GM18873 (cell line): ENCODE results near the gene CDX2.

Experiments
- ATAC-seq: cut with Tn5 transposase; IDR thresholded peaks from one replicate; pipeline ENCODE4 v1.9.1; 2021; ENCODE audit warnings: mild to moderate bottlenecking, moderate library complexity, moderate number of reproducible peaks; ENCODE audit not compliant: unreplicated experiment, low FRiP score

The CDX2 gene

GRCh38 chr13:27933580-27934328 is 35.4 kb downstream of the CDX2 start:
- no peak for ATAC-seq

- no peak for ATAC-seq
Observed at GRCh38 chr13:27933118-27933517, 36.0 kb downstream of the CDX2 start.

GRCh38 chr13:27929868-27930267 is 39.2 kb downstream of the CDX2 start:
- ATAC-seq = no peak

- no peak for ATAC-seq
Observed at GRCh38 chr13:27928805-27929753, 40.0 kb downstream of the CDX2 start.

- ATAC-seq = no peak
Observed at GRCh38 chr13:27928353-27928804, 40.7 kb downstream of the CDX2 start.

- no peak for ATAC-seq
Observed at GRCh38 chr13:27927444-27928352, 41.4 kb downstream of the CDX2 start.

- no peak for ATAC-seq
Observed at GRCh38 chr13:27926644-27927434, 42.3 kb downstream of the CDX2 start.

GRCh38 chr13:27925220-27925991 is 43.7 kb downstream of the CDX2 start:
- ATAC-seq = no peak

- no peak for ATAC-seq
Observed at GRCh38 chr13:27924529-27925141, 44.5 kb downstream of the CDX2 start.

- ATAC-seq = no peak
Observed at GRCh38 chr13:27923794-27924528, 45.2 kb downstream of the CDX2 start.

GRCh38 chr13:27922883-27923612 is 46.1 kb downstream of the CDX2 start:
- no peak for ATAC-seq

GRCh38 chr13:27921961-27922882 is 46.9 kb downstream of the CDX2 start:
- ATAC-seq = no peak

- ATAC-seq = no peak
Observed at GRCh38 chr13:27921421-27921960, 47.6 kb downstream of the CDX2 start.

GRCh38 chr13:27920677-27921420 is 48.3 kb downstream of the CDX2 start:
- no peak for ATAC-seq
